GM10266 (cell line): ENCODE measurements around the gene MYPN.
A peak's percentile ranks its signal among the peaks of the same experiment; 100 is the strongest.

Experiments used
- DNase-seq: peaks from one replicate; pipeline ENCODE4 v3.0.0; 2012; ENCODE audit errors: extremely low spot score
- TF ChIP-seq, protein P1 (sequence below): IDR thresholded peaks from 2 replicates; pipeline ENCODE4 v1.5.1; 2012; ENCODE audit warnings: mild to moderate bottlenecking, low read depth; ENCODE audit not compliant: control insufficient read depth, insufficient read depth; ENCODE audit errors: missing control alignments

The MYPN gene, protein sequence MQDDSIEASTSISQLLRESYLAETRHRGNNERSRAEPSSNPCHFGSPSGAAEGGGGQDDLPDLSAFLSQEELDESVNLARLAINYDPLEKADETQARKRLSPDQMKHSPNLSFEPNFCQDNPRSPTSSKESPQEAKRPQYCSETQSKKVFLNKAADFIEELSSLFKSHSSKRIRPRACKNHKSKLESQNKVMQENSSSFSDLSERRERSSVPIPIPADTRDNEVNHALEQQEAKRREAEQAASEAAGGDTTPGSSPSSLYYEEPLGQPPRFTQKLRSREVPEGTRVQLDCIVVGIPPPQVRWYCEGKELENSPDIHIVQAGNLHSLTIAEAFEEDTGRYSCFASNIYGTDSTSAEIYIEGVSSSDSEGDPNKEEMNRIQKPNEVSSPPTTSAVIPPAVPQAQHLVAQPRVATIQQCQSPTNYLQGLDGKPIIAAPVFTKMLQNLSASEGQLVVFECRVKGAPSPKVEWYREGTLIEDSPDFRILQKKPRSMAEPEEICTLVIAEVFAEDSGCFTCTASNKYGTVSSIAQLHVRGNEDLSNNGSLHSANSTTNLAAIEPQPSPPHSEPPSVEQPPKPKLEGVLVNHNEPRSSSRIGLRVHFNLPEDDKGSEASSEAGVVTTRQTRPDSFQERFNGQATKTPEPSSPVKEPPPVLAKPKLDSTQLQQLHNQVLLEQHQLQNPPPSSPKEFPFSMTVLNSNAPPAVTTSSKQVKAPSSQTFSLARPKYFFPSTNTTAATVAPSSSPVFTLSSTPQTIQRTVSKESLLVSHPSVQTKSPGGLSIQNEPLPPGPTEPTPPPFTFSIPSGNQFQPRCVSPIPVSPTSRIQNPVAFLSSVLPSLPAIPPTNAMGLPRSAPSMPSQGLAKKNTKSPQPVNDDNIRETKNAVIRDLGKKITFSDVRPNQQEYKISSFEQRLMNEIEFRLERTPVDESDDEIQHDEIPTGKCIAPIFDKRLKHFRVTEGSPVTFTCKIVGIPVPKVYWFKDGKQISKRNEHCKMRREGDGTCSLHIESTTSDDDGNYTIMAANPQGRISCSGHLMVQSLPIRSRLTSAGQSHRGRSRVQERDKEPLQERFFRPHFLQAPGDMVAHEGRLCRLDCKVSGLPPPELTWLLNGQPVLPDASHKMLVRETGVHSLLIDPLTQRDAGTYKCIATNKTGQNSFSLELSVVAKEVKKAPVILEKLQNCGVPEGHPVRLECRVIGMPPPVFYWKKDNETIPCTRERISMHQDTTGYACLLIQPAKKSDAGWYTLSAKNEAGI (N-terminal part only)

DNA sequence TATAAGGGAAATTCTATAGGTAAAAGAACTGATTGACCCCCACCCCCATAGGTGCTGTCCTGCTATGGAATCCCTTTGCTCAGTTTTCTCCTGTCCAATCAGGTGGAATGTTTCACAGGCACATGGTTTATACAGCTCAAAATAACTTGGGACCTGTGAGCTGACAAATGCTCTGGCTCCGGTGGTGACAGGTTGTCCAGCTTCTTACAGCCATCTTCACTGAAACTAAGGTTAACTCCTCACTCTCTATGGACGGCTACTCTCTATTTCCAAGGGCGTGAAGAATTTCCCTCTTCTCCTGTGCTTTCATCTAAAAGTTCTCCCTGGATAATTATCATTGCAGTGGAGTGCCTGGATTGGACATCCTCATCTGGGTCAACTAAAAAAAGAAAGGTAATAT is at the start of gene MYPN:
Gene MYPN, plus strand, starts transcription at position 158 of the 400 bp plus-strand sequence. CDS start 11,951 bp downstream, outside the sequence.
- TF ChIP-seq, protein P1, sequence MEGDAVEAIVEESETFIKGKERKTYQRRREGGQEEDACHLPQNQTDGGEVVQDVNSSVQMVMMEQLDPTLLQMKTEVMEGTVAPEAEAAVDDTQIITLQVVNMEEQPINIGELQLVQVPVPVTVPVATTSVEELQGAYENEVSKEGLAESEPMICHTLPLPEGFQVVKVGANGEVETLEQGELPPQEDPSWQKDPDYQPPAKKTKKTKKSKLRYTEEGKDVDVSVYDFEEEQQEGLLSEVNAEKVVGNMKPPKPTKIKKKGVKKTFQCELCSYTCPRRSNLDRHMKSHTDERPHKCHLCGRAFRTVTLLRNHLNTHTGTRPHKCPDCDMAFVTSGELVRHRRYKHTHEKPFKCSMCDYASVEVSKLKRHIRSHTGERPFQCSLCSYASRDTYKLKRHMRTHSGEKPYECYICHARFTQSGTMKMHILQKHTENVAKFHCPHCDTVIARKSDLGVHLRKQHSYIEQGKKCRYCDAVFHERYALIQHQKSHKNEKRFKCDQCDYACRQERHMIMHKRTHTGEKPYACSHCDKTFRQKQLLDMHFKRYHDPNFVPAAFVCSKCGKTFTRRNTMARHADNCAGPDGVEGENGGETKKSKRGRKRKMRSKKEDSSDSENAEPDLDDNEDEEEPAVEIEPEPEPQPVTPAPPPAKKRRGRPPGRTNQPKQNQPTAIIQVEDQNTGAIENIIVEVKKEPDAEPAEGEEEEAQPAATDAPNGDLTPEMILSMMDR, result no peak
- DNase-seq, result no peak

DNA sequence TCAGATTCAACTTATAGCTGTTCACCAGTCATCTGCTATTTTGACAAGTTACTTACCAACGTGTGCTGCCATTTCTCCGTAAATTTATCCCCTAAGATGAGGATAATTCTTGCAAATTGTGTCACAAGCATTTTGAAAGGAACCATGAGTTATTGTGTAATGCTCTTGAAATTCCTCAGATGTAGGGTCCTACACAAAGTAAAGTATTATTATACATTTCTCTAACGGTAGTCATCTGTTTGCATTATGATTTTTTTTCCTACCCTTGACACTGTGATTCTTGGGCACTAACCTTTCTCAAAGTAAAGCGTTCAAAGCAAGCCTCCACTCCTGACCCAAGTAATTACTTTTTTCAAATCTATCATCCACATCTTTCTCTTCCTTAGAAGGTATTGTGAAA is 42.3 kb upstream of the MYPN start:
- TF ChIP-seq, protein P1, result no peak
- no peak for DNase-seq

DNA sequence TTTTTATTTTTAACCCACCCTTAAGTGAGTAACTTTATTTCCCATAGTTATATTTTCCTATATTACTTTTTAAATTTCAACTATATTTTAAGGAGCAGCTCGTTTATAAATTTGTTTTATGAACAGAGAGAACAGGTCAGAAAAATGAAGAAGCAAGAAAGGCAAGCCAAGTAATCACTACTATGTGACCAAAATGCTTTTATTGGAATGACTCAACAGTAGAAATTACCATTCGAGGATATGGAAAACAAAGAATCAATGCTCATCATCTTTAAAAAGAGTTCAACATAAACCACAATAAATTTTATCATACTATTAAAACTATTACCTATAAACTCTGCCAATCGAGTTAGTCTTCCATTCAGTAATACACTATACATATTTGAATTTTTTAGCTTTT is 41.8 kb upstream of the MYPN start:
- no peak for DNase-seq
- TF ChIP-seq, protein P1, result no peak

DNA sequence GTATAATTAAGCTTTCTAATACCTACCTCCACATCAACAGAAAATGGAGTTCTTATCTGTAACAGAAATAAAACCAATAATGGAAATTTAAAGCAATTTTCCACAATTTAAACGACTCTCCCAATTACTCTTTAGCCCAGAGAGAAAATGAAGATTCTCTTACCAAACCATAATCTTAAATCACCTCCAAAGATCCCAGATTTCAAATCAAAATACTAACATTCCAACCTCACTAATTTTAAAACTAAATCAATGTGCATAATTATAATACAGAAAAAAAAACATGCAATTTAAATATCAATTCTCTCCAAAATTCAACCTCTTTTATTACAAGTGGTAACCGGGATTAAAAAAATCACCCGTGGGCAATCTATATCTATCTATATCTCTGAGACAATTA is 35.7 kb upstream of the MYPN start:
- TF ChIP-seq, protein P1, result no peak
- DNase-seq, result no peak

DNA sequence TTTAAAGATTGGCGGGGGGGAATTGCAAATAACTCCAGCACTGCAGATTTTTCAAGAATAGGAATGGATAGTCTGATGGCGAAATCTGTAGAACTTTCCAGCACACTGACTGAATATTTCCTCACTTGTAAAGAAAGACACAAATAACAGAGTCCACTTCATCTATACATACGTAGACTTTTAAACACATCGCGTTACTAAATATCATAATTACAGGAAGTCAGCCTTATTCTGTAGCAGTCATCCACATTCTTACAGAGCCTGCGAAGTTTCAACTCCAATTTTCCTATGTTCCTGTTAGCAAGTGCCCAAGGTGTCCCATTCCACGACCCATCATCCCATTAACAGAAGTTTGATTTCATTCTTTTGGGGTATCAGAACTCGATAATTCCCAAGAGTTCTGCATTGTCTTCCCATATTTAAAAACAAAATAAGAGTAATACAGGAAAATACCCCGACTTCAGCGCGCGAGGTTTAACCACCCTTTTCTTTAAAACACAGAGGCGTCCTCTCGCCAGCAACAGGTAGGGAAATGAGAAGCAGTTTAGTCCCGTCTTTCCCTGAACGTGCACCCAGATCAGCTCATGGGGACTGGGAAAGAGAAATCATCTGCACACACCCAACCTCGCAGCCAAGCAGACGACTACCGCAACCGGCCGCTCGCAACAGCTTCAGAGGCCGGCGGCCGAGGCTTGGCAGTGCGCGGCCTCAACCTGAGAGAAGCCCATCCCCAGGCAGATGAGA is 35.1 kb upstream of the MYPN start:
- TF ChIP-seq, protein P1, result no peak

DNA sequence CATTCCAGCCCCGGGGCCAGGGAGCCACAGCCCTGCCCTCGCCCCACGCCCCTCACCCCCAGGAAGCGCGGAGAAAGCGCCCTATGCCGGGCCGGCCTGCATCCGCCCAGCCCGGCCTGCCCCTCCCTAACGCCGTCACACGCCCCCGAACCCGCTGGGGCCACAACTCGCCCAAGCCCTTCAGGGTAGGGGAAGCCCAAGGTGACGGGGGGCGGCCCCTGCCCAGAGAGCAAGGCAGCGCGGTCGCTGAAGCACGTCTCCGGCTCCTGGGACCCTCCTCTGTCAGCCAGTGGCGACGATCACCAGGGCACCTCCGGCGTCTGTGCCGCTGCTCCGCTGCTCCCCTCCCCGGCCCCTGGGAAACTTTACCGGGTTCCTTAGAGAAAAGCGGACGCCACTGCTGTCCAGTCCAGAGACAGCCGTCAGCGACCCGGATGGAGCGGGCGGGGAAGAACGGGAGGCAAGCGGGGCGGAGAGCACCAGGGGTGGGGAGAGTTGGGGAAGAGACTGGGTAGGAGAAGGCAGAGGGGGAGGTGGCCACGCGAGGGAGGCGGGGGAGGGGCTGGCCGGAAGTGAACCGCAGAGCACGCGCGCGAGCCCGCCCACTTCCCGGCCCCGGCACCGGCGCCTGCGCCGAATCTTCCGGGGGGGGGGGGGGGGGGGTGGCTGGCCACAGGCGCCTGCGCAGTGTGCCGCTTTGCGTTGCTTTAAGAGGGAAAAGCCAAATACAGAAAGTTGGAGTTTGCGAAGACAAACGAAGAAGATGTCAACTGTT is 34.3 kb upstream of the MYPN start, which contains the start of gene HERC4:
Gene HERC4, minus strand, starts transcription at position 509 of the 775 bp plus-strand sequence. CDS start 2,175 bp downstream, outside the sequence.
- peak; percentile 95 for DNase-seq
- TF ChIP-seq, protein P1, result no peak

More for the DNA sequence above, 35.1 kb upstream of the MYPN start:
- no peak for DNase-seq
